HuH-7.5 (cell line): ENCODE results near the gene NID1.
"Not testable (repeated sequence)": the region's sequence is repeated elsewhere in the genome, so short reads cannot be mapped to it uniquely, and the experiment has no call there.

Experiments
- DNase-seq: peaks from one replicate; pipeline ENCODE4 v3.0.0; 2011; ENCODE audit warnings: low spot score

NID1 gene

GRCh38 chr1:235998812-235999211, 66.1 kb downstream of the NID1 start:
- DNase-seq: no peak

- DNase-seq: no peak
These were observed 67.0 kb downstream of the NID1 start for GRCh38 chr1:235997931-235998330.

- no peak for DNase-seq
These were observed 67.8 kb downstream of the NID1 start for GRCh38 chr1:235997049-235997448.

- no peak for DNase-seq
These were observed 68.7 kb downstream of the NID1 start for GRCh38 chr1:235996048-235996785.

- DNase-seq: no peak
These were observed 69.4 kb downstream of the NID1 start for GRCh38 chr1:235995511-235995910.

DNA sequence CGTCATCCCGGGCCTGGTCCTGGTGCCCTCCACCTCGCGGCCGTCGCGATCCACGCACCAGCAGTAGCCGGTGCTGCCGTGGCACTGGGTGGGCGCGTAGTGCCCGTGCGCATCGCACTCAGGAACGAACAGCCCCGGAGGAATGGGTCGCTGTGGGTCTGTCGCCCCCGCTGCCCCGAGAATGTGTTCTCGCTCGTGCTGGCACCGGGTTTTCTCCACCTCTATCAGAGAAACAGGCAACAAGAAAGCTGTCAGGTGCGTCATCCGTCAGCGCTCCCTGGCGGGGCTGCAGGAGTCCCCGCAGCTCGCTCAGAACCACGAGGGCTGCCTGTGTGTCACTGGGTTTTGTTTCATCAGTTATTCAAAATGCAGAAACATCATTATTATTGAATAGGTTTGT, 71.2 kb downstream of the NID1 start:
- DNase-seq: no peak

DNA sequence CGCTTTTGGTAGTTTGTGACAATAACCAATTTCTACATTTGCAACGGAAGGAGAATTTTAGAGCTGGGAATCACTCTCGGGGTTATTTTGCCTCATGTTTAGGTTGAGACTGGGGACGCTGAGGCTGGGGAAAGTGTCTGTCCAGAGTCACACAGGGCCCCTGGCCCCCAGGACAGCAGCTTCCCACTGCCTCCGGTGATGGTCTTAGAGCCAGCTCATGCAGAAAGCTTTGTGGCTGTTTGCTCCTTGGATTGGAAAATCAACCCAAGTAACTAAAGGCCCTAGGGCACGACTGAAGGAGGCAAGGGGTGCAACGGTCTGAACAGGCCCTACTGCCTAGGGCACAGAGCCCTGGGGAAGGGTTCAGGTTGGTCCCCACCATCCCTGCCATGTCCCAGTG, 72.0 kb downstream of the NID1 start:
- no peak for DNase-seq

- DNase-seq: no peak
These were observed 72.5 kb downstream of the NID1 start for GRCh38 chr1:235992346-235992745.

DNA sequence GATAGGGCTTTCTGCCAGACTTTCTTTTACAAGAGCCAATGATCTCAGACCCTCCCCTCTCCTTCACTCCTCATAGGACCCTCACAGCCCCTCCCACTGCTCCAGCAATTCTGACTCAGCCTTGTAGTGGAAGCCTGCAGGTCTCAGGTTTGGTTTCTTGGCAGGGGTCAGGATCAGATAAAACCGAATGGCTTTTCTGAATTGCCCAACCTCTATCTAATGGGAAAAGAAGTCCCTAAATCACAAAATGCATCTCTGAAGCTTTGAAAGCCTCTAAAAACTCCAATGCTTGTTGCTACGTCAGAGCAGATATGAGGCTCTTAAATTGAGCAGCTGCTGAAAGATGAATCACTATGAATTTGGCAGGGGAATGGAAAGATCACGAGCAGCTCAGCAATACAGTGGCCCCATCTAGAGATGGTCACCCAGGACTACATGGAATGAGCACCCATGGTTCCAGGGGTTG, 74.5 kb downstream of the NID1 start:
- DNase-seq: no peak

- no peak for DNase-seq
These were observed 75.8 kb downstream of the NID1 start for GRCh38 chr1:235989105-235989504.

DNA sequence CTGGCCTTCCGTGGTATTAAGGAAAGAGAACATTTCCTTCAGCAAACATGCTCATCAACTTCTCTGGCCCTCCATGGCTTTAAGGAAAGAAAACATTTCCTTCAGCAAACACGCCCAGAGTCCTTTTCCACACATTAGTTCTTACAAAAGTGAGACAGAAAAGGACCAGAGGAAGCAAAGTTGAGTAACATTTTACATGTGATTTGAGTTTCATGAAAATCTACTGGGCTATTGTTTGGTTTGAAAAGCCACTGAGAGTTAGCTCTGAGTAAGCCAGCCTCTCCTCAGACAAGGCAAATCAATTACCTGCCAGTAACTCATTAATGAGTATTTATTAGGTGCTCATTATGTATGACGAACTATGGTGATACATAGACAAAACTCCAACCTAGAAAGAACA, 78.0 kb downstream of the NID1 start:
- no peak for DNase-seq

DNA sequence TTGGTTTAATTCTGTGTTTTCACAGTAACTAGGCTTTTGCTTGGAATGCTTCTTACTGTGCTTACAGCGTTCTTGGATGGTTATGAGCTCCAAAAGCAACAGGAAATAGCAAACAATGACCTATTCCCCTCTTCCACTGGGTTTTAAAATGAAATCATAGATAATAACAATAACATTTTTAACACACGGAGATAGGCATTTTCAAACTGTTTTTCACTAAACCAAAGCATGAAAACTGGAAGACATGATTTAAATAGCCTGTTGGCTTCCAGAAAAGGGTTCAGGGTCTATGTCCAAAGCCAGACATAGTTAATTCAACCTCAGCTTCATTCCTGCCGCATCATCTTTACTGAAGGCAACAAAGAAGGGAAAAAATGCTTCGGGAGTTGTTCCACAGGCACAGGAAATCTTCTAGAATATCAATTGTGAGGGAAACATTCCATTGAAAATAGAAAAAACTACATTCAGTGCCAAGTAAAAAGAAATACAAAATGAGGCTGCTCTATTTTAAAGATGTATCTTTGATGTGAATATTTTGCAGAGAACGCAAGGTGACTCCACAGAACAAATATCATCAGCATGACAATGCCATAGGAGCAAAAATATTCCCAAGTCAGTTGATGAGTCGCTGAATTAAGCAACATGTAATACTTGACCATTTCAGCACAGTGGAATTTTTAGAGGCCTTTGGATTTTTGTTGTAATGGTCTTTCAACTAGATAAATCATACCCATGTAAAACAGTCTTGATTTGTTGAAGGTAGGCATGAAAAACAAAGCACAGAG, 80.7 kb downstream of the NID1 start:
- DNase-seq: no peak

DNA sequence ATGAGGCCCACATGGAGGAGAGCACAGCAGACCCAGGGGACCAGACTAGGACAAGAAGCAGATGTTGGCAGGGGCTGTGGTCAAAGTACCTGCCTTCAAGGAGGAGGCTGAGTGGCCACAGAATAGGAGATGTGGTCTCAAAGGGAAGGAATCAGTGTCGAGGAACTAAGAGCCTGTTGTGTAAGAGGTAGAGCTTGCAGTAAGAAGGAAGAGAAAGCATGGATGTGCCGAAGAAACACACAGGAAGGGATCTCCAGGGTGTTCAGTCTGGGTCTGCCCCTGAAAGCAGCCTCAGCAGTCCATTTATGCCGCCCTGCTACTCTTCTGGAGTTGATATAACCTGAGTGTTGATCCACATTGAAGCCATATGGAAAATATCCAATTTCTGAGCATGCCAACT, 83.9 kb downstream of the NID1 start:
- DNase-seq: no peak

DNA sequence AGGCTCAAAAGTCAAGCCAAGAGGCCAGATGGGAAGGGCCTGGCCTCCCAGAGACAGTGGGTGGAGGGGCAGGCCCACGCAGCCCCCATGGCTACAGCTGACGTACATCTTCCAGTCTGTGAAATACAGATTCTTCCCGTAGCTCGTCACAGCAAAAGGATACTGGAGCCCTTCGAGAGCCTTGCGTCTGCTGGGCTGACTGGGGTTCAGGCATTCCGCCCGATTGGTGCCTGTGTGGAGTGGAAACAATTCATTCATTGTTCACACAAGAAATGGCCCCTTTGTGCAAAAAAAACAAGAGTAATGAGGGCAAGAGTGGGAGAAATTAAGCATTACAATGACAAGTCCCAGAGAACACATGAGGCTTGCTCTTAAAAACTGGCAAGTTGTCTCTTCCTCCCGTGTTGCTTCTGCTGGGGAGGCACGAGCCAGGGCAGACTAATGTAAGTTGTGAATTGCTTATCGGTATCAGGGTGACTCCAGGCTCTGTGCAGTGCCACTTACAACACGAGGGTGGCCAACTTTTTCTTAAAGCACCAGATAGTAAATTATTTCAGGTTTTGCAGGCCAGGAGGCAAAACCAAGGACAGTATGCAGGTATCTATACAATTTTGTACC, 85.1 kb downstream of the NID1 start:
- no peak for DNase-seq

DNA sequence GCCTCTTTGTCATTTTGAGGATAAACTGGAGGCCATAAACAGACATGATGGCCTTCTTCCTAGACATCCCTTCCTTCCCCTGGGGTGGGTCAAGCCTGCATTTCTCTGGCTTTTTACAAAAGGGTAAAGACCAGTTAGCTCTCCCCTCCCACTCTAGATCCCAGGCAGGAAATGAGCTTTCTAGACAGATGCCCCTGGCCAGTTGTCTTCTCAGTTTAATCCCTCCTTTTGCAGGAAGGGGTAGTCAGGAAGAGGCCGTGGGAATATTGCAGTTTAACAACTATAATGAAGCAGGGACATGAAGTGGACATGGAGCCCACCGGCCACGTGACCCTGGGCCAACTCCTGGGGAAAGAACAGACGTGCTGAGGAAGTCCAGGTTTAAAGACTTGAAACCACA, 85.7 kb downstream of the NID1 start:
- DNase-seq: no peak

DNA sequence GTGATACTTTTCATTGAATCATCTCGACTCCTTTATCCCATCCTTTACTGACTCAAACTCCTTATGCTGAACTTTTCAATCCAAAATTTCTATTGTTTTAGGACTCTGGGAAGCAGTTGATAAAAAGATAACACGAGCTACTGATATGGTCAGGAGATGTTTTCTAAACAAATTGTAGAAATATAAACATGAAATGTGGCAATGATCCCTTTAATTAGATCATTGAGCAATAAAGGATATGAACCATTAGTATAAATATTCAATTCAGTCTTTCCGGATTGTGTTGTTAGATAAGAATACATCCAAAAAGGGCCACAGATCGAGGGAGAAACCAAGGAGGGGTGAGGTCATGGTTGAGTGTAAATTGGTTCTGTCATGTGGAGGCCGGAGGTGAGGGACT, 88.4 kb downstream of the NID1 start:
- no peak for DNase-seq

DNA sequence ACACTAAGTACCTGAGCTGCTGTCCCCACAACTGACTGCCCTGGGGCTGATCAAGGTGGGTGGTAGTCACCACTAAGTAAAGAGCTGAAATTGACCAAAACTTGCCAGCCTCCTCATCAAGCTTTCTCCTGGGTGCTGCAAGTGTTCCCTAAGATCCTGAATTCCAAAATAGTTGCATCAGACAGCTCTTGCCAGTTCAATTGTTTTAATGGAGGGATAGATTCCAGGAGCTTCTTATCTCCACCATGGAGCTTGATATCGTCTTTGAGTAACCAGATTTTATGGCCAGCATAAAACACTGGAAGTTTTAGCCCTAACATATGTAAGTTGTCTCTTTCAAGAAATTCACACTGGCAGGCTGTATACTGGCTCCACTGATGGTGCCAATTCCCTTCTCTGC, 90.3 kb downstream of the NID1 start:
- DNase-seq: no peak

DNA sequence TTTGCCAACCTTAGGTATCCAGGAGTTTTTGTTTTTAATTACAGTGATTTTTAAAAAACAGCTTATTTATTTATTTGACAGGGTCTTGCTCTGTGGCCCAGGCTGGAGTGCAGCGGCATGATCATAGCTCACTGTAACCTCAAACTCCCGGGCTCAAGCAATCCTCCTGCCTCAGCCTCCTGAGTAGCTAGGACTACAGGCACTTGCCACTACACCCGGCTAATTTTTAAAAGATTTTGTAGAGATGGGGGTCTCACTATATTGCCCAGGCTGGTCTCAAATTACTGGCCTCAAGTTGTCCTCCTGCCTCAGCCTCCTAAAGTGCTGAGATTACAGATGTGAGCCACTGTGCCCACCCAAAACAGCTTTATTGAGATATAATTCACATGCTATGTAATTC, 92.2 kb downstream of the NID1 start:
- not testable (repeated sequence) for DNase-seq

GRCh38 chr1:235972311-235972689, 92.6 kb downstream of the NID1 start:
- peak; percentile 31 for DNase-seq

GRCh38 chr1:235971571-235972310, 93.1 kb downstream of the NID1 start:
- peak; percentile 73 for DNase-seq

DNA sequence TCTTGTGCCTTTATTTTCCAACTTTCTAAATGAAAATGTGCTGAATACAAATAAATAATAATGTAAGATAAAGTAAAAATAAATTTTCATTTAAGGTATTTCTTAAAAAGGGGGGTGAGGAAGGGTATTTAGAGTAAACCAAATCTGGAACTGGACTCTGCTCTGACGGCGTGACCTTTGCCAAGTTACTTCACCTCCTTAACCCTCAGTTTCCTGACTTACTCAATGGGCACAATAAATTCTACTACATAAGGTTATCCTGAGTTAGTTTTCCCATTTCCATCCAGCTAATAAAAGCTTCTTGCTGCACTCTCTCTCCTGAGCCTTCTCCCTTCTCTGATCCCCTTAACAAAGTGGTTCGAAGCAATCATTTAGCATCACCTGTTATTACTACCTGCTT, 93.9 kb downstream of the NID1 start:
- no peak for DNase-seq

GRCh38 chr1:235968831-235969230, 96.1 kb downstream of the NID1 start:
- no peak for DNase-seq
